OCI-LY7 (cell line): Measurements from ENCODE around the gene SPATA16.
"Not testable (repeated sequence)": the region's sequence is repeated elsewhere in the genome, so short reads cannot be mapped to it uniquely, and the experiment has no call there.

ENCODE experiments used
- CTCF ChIP-seq: fragments of 200-600 bp; sonication (generic); conservative IDR thresholded peaks from 2 replicates; pipeline ENCODE4 v1.5.1; 2014; ENCODE audit warnings: mild to moderate bottlenecking, antibody characterized with exemption, low read length, moderate library complexity, mixed read lengths
- EZH2phosphoT487 ChIP-seq: fragments of 200-600 bp; sonication (generic); IDR thresholded peaks from 2 replicates; pipeline ENCODE4 v1.6.1; 2018; ENCODE audit warnings: low read depth, borderline replicate concordance, mild to moderate bottlenecking, mixed run types, antibody characterized with exemption, low read length, moderate library complexity, mixed read lengths

GRCh38 chr3:172879381-172879780 is 261.7 kb downstream of the SPATA16 start:
- not testable (repeated sequence) for TF ChIP-seq CTCF, EZH2phosphoT487
